Uterus (tissue), 2 donors: ENCODE measurements around the gene LINC01488.

Experiments used
- POLR2A ChIP-seq, 2 donors: fragments of 450-650 bp; IDR thresholded peaks; one replicate each; pipeline ENCODE4 v1.6.1; 2016; ENCODE audit warnings: antibody characterized with exemption in 2 of 2, mild to moderate bottlenecking in 1 of 2, moderate library complexity in 1 of 2
- TF ChIP-seq, protein P1 (sequence below), 4 experiments: fragments of 200-600 bp in 2 of 4; fragments of 450-650 bp in 2 of 4; sonication (generic) in 2 of 4; IDR thresholded peaks; one replicate each; pipeline ENCODE4 v1.5.1; 2016 to 2019; ENCODE audit warnings: antibody characterized with exemption in 4 of 4, mild to moderate bottlenecking in 2 of 4, moderate library complexity in 1 of 4

GRCh38 chr11:69496631-69497220, 15.3 kb downstream of the LINC01488 start:
- TF ChIP-seq POLR2A (IDR thresholded peaks at IDR 0.05): no peak
- TF ChIP-seq, protein P1, sequence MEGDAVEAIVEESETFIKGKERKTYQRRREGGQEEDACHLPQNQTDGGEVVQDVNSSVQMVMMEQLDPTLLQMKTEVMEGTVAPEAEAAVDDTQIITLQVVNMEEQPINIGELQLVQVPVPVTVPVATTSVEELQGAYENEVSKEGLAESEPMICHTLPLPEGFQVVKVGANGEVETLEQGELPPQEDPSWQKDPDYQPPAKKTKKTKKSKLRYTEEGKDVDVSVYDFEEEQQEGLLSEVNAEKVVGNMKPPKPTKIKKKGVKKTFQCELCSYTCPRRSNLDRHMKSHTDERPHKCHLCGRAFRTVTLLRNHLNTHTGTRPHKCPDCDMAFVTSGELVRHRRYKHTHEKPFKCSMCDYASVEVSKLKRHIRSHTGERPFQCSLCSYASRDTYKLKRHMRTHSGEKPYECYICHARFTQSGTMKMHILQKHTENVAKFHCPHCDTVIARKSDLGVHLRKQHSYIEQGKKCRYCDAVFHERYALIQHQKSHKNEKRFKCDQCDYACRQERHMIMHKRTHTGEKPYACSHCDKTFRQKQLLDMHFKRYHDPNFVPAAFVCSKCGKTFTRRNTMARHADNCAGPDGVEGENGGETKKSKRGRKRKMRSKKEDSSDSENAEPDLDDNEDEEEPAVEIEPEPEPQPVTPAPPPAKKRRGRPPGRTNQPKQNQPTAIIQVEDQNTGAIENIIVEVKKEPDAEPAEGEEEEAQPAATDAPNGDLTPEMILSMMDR (IDR thresholded peaks at IDR 0.05): no peak
